HepG2 (cell line): ENCODE data around the gene SNRNP35. TPM values are rescaled to one million over a fixed set of nuclear protein-coding genes. Genes with fewer than 3 reads are reported as not detected.

Experiments used
- CENPX ChIP-seq: sonication (generic); formaldehyde crosslinking; IDR thresholded peaks from 2 replicates; pipeline ENCODE4 v1.9.0; 2021; ENCODE audit warnings: mild to moderate bottlenecking, missing genetic modification reagents, moderate library complexity
- RBAK ChIP-seq: sonication (generic); formaldehyde crosslinking; IDR thresholded peaks from 2 replicates; pipeline ENCODE4 v1.5.1; 2020; ENCODE audit warnings: mild to moderate bottlenecking, missing genetic modification reagents
- THYN1 ChIP-seq: sonication (generic); formaldehyde crosslinking; IDR thresholded peaks from 2 replicates; pipeline ENCODE4 v1.8.1; 2023; ENCODE audit warnings: low read depth, mild to moderate bottlenecking, moderate library complexity, missing genetic modification reagents, borderline replicate concordance
- YY1 ChIP-seq: IDR thresholded peaks from 2 replicates; pipeline ENCODE4 v1.6.1; 2011; ENCODE audit warnings: low read length, low read depth, moderate library complexity, mild to moderate bottlenecking; ENCODE audit not compliant: insufficient read depth, insufficient replicate concordance
- ZNF34 ChIP-seq: sonication (generic); formaldehyde crosslinking; IDR thresholded peaks from 2 replicates; pipeline ENCODE4 v1.4.0; 2020; ENCODE audit warnings: mild to moderate bottlenecking, missing genetic modification reagents, borderline replicate concordance
- polyA plus RNA-seq, 8 experiments: library from polyadenylated mRNA; depleted of rRNA in 3 of 8; stranded (reverse) in 7 of 8; unstranded in 1 of 8; fragments of >200 nt; fragmentation: Illumina TruSeq in 4 of 8; extraction: Trizol in 4 of 8; gene quantifications; 2 replicates each; pipeline versions ENCODE4 v1.2.1 to v1.2.3, GENCODE V29; 2011 to 2016; ENCODE audit warnings: low read depth in 4 of 8, missing spikeins in 1 of 8, mixed read lengths in 1 of 8; ENCODE audit not compliant: insufficient read depth in 1 of 8
- total RNA-seq, 5 experiments: library from RNA; depleted of rRNA; stranded (reverse); fragments of >200 nt; fragmentation: Illumina TruSeq; extraction: Trizol; gene quantifications; 2 replicates each; pipeline ENCODE4 v1.2.3, GENCODE V29; 2016; ENCODE audit warnings: low read depth in 1 of 5
- TF ChIP-seq, protein P1 (sequence below): sonication (generic); formaldehyde crosslinking; IDR thresholded peaks from 2 replicates; pipeline ENCODE4 v1.5.1; 2020; ENCODE audit warnings: missing genetic modification reagents, mild to moderate bottlenecking, borderline replicate concordance
- TF ChIP-seq, protein P2 (sequence below): sonication (generic); formaldehyde crosslinking; IDR thresholded peaks from 2 replicates; pipeline ENCODE4 v1.4.0; 2020; ENCODE audit warnings: mild to moderate bottlenecking, missing genetic modification reagents
- TF ChIP-seq, protein P3 (sequence below): IDR thresholded peaks from 2 replicates; pipeline ENCODE4 v1.6.1; 2016; ENCODE audit warnings: missing biosample characterization, missing genetic modification reagents, low read depth
- TF ChIP-seq, protein P4 (sequence below): sonication (generic); formaldehyde crosslinking; IDR thresholded peaks from 2 replicates; pipeline ENCODE4 v1.8.0; 2022; ENCODE audit warnings: mild to moderate bottlenecking, missing genetic modification reagents
- TF ChIP-seq, protein P5 (sequence below): sonication (generic); formaldehyde crosslinking; IDR thresholded peaks from 2 replicates; pipeline ENCODE4 v1.5.0; 2020; ENCODE audit warnings: missing genetic modification reagents, mild to moderate bottlenecking, borderline replicate concordance
- TF ChIP-seq, protein P6 (sequence below): sonication (generic); formaldehyde crosslinking; IDR thresholded peaks from 2 replicates; pipeline ENCODE4 v1.4.0; 2020; ENCODE audit warnings: missing genetic modification reagents, borderline replicate concordance
- TF ChIP-seq, protein P7 (sequence below): IDR thresholded peaks from 2 replicates; pipeline ENCODE4 v1.6.1; 2012; ENCODE audit warnings: inconsistent platforms

Gene SNRNP35
- total and polyA plus RNA-seq, 2 of the 13 experiments (the other 11 are each of a cell fraction or from before 2014, with no cell fraction given), result 11.3 to 22.6 TPM

DNA sequence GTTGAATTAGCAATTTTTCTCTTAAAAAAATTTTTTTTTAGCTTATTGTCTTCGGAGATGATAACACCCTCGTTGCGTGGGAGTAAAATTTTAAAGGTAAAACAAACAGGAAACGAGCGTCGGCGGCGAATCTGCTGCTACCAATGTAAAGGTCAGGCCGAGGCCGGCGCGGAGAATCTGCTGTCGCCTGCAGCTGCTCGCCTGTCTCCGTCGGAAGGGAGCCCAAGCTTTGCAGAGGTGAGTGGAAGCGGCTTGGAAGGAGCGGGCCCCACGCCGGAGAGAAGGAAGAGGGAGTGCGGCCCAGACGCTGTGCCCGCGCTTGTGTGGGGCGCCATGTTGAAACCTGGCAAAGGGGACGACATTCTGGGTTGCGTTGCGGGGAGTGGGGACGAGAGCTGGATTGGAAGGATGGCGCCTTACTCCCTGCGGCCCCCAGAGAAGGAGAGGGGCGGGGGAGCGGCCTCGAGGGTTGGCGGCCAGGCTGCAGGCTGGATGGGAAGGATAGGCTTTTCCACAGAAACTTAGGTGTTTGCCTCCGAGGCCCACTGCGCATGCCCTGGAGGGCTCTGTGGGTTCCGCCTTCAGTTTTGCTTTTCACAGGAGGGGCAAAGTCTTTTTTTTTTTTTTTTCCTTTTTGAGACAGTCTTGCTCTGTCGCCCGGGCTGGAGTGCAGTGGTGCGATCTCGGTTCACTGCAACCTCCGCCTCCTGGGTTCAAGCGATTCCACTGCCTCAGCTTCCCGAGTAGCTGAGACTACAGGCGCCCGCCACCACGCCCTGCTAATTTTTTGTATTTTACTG lies at the start of gene SNRNP35 (continued):
- TF ChIP-seq, protein P1, sequence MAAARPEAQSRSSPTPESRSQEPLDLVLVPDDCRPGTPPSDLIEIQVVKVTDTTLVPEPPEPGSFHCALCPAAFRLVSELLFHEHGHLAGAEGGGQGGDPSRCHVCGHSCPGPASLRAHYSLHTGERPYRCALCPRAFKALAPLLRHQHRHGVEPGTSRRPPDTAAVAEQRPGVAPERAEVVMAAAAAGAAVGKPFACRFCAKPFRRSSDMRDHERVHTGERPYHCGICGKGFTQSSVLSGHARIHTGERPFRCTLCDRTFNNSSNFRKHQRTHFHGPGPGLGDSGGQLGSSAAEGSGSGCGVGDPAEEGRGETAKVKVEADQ, result no peak
- TF ChIP-seq CENPX, result no peak
- TF ChIP-seq, protein P2, sequence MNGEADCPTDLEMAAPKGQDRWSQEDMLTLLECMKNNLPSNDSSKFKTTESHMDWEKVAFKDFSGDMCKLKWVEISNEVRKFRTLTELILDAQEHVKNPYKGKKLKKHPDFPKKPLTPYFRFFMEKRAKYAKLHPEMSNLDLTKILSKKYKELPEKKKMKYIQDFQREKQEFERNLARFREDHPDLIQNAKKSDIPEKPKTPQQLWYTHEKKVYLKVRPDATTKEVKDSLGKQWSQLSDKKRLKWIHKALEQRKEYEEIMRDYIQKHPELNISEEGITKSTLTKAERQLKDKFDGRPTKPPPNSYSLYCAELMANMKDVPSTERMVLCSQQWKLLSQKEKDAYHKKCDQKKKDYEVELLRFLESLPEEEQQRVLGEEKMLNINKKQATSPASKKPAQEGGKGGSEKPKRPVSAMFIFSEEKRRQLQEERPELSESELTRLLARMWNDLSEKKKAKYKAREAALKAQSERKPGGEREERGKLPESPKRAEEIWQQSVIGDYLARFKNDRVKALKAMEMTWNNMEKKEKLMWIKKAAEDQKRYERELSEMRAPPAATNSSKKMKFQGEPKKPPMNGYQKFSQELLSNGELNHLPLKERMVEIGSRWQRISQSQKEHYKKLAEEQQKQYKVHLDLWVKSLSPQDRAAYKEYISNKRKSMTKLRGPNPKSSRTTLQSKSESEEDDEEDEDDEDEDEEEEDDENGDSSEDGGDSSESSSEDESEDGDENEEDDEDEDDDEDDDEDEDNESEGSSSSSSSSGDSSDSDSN (CRISPR knock-in tag), result peak; percentile 96
- TF ChIP-seq, protein P3, sequence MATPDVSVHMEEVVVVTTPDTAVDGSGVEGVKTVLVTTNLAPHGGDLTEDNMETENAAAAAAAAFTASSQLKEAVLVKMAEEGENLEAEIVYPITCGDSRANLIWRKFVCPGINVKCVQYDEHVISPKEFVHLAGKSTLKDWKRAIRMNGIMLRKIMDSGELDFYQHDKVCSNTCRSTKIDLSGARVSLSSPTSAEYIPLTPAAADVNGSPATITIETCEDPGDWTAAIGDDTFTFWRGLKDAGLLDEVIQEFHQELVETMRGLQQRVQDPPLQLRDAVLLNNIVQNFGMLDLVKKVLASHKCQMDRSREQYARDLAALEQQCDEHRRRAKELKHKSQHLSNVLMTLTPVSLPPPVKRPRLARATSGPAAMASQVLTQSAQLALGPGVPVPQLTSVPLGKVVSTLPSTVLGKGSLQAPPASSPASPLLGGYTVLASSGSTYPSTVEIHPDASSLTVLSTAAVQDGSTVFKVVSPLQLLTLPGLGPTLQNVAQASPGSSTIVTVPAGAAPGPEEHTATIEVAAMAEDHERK, result peak; percentile 37; the same call in 1 of the 2 replicates
- TF ChIP-seq, protein P4, sequence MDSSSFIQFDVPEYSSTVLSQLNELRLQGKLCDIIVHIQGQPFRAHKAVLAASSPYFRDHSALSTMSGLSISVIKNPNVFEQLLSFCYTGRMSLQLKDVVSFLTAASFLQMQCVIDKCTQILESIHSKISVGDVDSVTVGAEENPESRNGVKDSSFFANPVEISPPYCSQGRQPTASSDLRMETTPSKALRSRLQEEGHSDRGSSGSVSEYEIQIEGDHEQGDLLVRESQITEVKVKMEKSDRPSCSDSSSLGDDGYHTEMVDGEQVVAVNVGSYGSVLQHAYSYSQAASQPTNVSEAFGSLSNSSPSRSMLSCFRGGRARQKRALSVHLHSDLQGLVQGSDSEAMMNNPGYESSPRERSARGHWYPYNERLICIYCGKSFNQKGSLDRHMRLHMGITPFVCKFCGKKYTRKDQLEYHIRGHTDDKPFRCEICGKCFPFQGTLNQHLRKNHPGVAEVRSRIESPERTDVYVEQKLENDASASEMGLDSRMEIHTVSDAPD (CRISPR knock-in tag), result 0 out of 2 replicates have a peak, but pooled peaks have one; percentile 18
- TF ChIP-seq, protein P5, sequence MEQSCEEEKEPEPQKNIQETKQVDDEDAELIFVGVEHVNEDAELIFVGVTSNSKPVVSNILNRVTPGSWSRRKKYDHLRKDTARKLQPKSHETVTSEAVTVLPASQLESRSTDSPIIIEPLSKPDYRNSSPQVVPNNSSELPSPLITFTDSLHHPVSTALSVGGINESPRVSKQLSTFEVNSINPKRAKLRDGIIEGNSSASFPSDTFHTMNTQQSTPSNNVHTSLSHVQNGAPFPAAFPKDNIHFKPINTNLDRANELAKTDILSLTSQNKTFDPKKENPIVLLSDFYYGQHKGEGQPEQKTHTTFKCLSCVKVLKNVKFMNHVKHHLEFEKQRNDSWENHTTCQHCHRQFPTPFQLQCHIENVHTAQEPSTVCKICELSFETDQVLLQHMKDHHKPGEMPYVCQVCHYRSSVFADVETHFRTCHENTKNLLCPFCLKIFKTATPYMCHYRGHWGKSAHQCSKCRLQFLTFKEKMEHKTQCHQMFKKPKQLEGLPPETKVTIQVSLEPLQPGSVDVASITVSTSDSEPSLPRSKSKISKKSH, result peak; percentile 79
- no peak for TF ChIP-seq RBAK (CRISPR knock-in tag)
- TF ChIP-seq, protein P6, sequence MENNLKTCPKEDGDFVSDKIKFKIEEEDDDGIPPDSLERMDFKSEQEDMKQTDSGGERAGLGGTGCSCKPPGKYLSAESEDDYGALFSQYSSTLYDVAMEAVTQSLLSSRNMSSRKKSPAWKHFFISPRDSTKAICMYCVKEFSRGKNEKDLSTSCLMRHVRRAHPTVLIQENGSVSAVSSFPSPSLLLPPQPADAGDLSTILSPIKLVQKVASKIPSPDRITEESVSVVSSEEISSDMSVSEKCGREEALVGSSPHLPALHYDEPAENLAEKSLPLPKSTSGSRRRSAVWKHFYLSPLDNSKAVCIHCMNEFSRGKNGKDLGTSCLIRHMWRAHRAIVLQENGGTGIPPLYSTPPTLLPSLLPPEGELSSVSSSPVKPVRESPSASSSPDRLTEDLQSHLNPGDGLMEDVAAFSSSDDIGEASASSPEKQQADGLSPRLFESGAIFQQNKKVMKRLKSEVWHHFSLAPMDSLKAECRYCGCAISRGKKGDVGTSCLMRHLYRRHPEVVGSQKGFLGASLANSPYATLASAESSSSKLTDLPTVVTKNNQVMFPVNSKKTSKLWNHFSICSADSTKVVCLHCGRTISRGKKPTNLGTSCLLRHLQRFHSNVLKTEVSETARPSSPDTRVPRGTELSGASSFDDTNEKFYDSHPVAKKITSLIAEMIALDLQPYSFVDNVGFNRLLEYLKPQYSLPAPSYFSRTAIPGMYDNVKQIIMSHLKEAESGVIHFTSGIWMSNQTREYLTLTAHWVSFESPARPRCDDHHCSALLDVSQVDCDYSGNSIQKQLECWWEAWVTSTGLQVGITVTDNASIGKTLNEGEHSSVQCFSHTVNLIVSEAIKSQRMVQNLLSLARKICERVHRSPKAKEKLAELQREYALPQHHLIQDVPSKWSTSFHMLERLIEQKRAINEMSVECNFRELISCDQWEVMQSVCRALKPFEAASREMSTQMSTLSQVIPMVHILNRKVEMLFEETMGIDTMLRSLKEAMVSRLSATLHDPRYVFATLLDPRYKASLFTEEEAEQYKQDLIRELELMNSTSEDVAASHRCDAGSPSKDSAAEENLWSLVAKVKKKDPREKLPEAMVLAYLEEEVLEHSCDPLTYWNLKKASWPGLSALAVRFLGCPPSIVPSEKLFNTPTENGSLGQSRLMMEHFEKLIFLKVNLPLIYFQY (CRISPR knock-in tag), result 0 out of 2 replicates have a peak, but pooled peaks have one; percentile 20
- no peak for TF ChIP-seq ZNF34 (CRISPR knock-in tag)
- peak; percentile 95 for TF ChIP-seq YY1
- no peak for TF ChIP-seq THYN1 (CRISPR knock-in tag)
- TF ChIP-seq, protein P7, sequence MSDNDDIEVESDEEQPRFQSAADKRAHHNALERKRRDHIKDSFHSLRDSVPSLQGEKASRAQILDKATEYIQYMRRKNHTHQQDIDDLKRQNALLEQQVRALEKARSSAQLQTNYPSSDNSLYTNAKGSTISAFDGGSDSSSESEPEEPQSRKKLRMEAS, result peak; percentile 84
